IMR-90 (cell line): ENCODE measurements around the gene STEAP3. TPM values are rescaled to one million over a fixed set of nuclear protein-coding genes. Genes with fewer than 3 reads are reported as not detected.

Experiments used
- ATAC-seq: fragments of 200-7000 bp; cut with Tn5 transposase; 2 replicates; pipeline ENCODE4 v1.9.1; 2020; ENCODE audit warnings: low read depth, mild to moderate bottlenecking, moderate library complexity
- BruUV-seq: library from RNA; stranded (reverse); fragments of 400-500 nt; replicated peaks from 2 replicates; lab custom pipeline; 2021; lab: Mats Ljungman, UMichigan
- CTCF ChIA-PET: fragments of 300-600 bp; formaldehyde crosslinking; extraction: SDS; loops from one replicate; lab custom pipeline; 2021; ENCODE audit warnings: antibody characterized with exemption; lab: Yijun Ruan, JAX
- POLR2A ChIA-PET: fragments of 300-600 bp; sonication (Branson Sonifier 250); formaldehyde crosslinking; loops from one replicate; lab custom pipeline; 2022; ENCODE audit warnings: antibody characterized with exemption; ENCODE audit not compliant: unreplicated experiment; lab: Charles Lee
- DNase-seq: peaks from one replicate; pipeline ENCODE4 v3.0.0; 2013
- H2AFZ ChIP-seq: replicated peaks from 2 replicates; pipeline ENCODE3; 2013; ENCODE audit warnings: low read length, mild to moderate bottlenecking; ENCODE audit not compliant: poor library complexity
- H2AK5ac ChIP-seq: 2 replicates; pipeline ENCODE4 v1.6.1; 2013; ENCODE audit warnings: low read depth, low read length, inconsistent platforms
- H2AK9ac ChIP-seq: replicated peaks from 2 replicates; pipeline ENCODE3; 2013; ENCODE audit warnings: mild to moderate bottlenecking, low read depth, low read length, moderate library complexity; ENCODE audit not compliant: poor library complexity
- H2BK120ac ChIP-seq: 2 replicates; pipeline ENCODE4 v1.6.1; 2013; ENCODE audit warnings: low read depth, low read length, inconsistent platforms
- H2BK15ac ChIP-seq: 3 replicates; pipeline ENCODE4 v1.6.1; 2013; ENCODE audit warnings: low read depth, low read length, inconsistent platforms
- H2BK20ac ChIP-seq: 2 replicates; pipeline ENCODE4 v1.6.1; 2013; ENCODE audit warnings: low read depth, mild to moderate bottlenecking, inconsistent platforms, low read length, moderate library complexity
- H2BK5ac ChIP-seq: 2 replicates; pipeline ENCODE4 v1.6.1; 2013; ENCODE audit warnings: mild to moderate bottlenecking, low read depth, low read length, inconsistent platforms; ENCODE audit not compliant: poor library complexity, severe bottlenecking
- H3K14ac ChIP-seq: replicated peaks from 2 replicates; pipeline ENCODE4 v1.6.1; 2013; ENCODE audit warnings: low read depth, low read length, inconsistent platforms
- H3K18ac ChIP-seq: 2 replicates; pipeline ENCODE4 v1.6.1; 2013; ENCODE audit warnings: low read depth, low read length, control low read depth
- H3K23ac ChIP-seq: 2 replicates; pipeline ENCODE4 v1.6.1; 2013; ENCODE audit warnings: low read depth, low read length, inconsistent platforms
- H3K27ac ChIP-seq: 2 replicates; pipeline ENCODE4 v1.5.1; 2013; ENCODE audit warnings: mild to moderate bottlenecking, control low read depth, low read length; ENCODE audit not compliant: insufficient read depth
- H3K27me3 ChIP-seq: 2 replicates; pipeline ENCODE4 v1.6.1; 2013; ENCODE audit warnings: low read length; ENCODE audit not compliant: control insufficient read depth, insufficient read depth
- H3K36me3 ChIP-seq: 2 replicates; pipeline ENCODE4 v1.6.1; 2013; ENCODE audit warnings: low read length, mixed read lengths; ENCODE audit not compliant: control insufficient read depth, insufficient read depth
- H3K4ac ChIP-seq: 2 replicates; pipeline ENCODE4 v1.6.1; 2013; ENCODE audit warnings: low read depth, low read length, inconsistent platforms
- H3K4me1 ChIP-seq: 2 replicates; pipeline ENCODE4 v1.6.1; 2013; ENCODE audit warnings: low read length, mixed read lengths; ENCODE audit not compliant: control insufficient read depth, insufficient read depth
- H3K4me2 ChIP-seq: 2 replicates; pipeline ENCODE4 v1.6.1; 2013; ENCODE audit warnings: low read depth, mild to moderate bottlenecking, control low read depth, low read length, moderate library complexity
- H3K4me3 ChIP-seq: 2 replicates; pipeline ENCODE4 v1.5.1; 2013; ENCODE audit warnings: low read depth, mild to moderate bottlenecking, control low read depth, low read length, moderate library complexity; ENCODE audit not compliant: insufficient read depth
- H3K56ac ChIP-seq: 2 replicates; pipeline ENCODE4 v1.6.1; 2013; ENCODE audit warnings: low read length, inconsistent platforms; ENCODE audit not compliant: insufficient read depth; ENCODE audit errors: extremely low read depth
- H3K79me1 ChIP-seq, 2 experiments: 2 replicates each; pipeline ENCODE4 v1.6.1; 2013; ENCODE audit warnings: low read length in 2 of 2, inconsistent platforms in 1 of 2, low read depth in 1 of 2
- H3K9ac ChIP-seq: 2 replicates; pipeline ENCODE4 v1.6.1; 2013; ENCODE audit warnings: low read depth, low read length, control low read depth
- H3K9me1 ChIP-seq: 2 replicates; pipeline ENCODE4 v1.6.1; 2013; ENCODE audit warnings: low read length, inconsistent platforms; ENCODE audit not compliant: insufficient read depth
- H3K9me3 ChIP-seq: 2 replicates; pipeline ENCODE4 v1.6.1; 2013; ENCODE audit warnings: low read length; ENCODE audit not compliant: control insufficient read depth, insufficient read depth
- H4K20me1 ChIP-seq: 2 replicates; pipeline ENCODE4 v1.6.1; 2013; ENCODE audit warnings: low read length, inconsistent platforms; ENCODE audit not compliant: insufficient read depth
- H4K5ac ChIP-seq: 2 replicates; pipeline ENCODE4 v1.6.1; 2013; ENCODE audit warnings: mild to moderate bottlenecking, low read depth, low read length, control low read depth
- H4K8ac ChIP-seq, 2 experiments: 2 replicates each; pipeline ENCODE4 v1.6.1; 2013; ENCODE audit warnings: low read depth in 2 of 2, low read length in 2 of 2, control low read depth in 1 of 2, inconsistent platforms in 1 of 2
- H4K91ac ChIP-seq: 2 replicates; pipeline ENCODE4 v1.6.1; 2013; ENCODE audit warnings: low read depth, low read length, inconsistent platforms; ENCODE audit not compliant: insufficient read depth
- FOS ChIP-seq: fragments of 150-350 bp; IDR thresholded peaks from 2 replicates; pipeline ENCODE4 v1.6.1; 2016; ENCODE audit warnings: low read depth, low read length
- MAZ ChIP-seq: IDR thresholded peaks from 2 replicates; pipeline ENCODE4 v1.6.1; 2012; ENCODE audit warnings: low read depth, mild to moderate bottlenecking, low read length, improper control_type of control experiment, moderate library complexity, borderline replicate concordance
- POLR2A ChIP-seq: IDR thresholded peaks from 2 replicates; pipeline ENCODE4 v1.6.1; 2012; ENCODE audit warnings: mild to moderate bottlenecking, low read depth, low read length
- RFX5 ChIP-seq: IDR thresholded peaks from 2 replicates; pipeline ENCODE4 v1.8.0; 2012; ENCODE audit warnings: low read depth, mild to moderate bottlenecking, low read length, moderate library complexity
- WGBS, 2 experiments: methylation state at CpG; one replicate each; pipeline versions ENCODE4 v1.1.5 to v1.1.7; 2013; ENCODE audit warnings: missing lambda C conversion rate in 2 of 2; ENCODE audit not compliant: insufficient read length in 1 of 2; ENCODE audit errors: extremely low coverage in 2 of 2; 5-methylcytosine and 5-hydroxymethylcytosine counted together
- dilution Hi-C: fragments of 300-500 bp; cut with HindIII; formaldehyde crosslinking; loops from one replicate; pipeline ENCODE4 v1.14.3; 2018; ENCODE audit warnings: low sequenced_read_pairs; ENCODE audit not compliant: unreplicated experiment
- in situ Hi-C: fragments of 300-500 bp; cut with MboI; formaldehyde crosslinking; loops from 3 replicates; pipeline ENCODE4 v1.14.3; 2019; ENCODE audit warnings: low sequenced_read_pairs, inconsistent platforms, mixed read lengths
- intact Hi-C: fragments of 100-400 bp; cut with micrococcal nuclease; formaldehyde crosslinking; loops from 2 replicates; pipeline ENCODE4 v1.10.0; 2022
- polyA plus RNA-seq, 3 experiments: library from polyadenylated mRNA; depleted of rRNA; stranded (reverse); fragments of >200 nt; gene quantifications; 2 replicates each; pipeline ENCODE4 v1.2.3, GENCODE V29; 2012; ENCODE audit warnings: low replicate concordance in 1 of 3
- total RNA-seq: library from RNA; depleted of rRNA; stranded (reverse); fragments of >200 nt; gene quantifications from 2 replicates; pipeline ENCODE4 v1.2.3, GENCODE V29; 2012

The STEAP3 gene
- total and polyA plus RNA-seq, 2 of the 4 experiments (the other 2 are of a cell fraction): 19.4 to 43.9 TPM

GRCh38 chr2:119227346-119227745, 3.7 kb downstream of the STEAP3 start:
- no peak overlapping the region; the same call in 1 of the 2 replicates for H3K4ac ChIP-seq
- no peak for ATAC-seq
- no peak overlapping the region for H2BK120ac ChIP-seq
- H2AK5ac ChIP-seq: no peak overlapping the region
- no peak overlapping the region for H3K4me3 ChIP-seq
- no peaks in the 10 kb centered on the region for H3K27me3 ChIP-seq
- no peak overlapping the region for H2BK20ac ChIP-seq
- dilution Hi-C loops (no loop called here), intact Hi-C loops (no loop called here), in situ Hi-C loops (loop anchor here (25.0 kb wide), 1 partner anchor 1010 kb away; no protein-coding TSS in a partner anchor)
- no TSS peak for BruUV-seq
- no peak overlapping the region for H3K27ac ChIP-seq
- POLR2A ChIA-PET: no interaction called here
- H3K9me1 ChIP-seq: peaks cover 17% of the 10 kb centered on the region
- no peak overlapping the region for H3K14ac ChIP-seq
- no peaks in the 10 kb centered on the region for H3K36me3 ChIP-seq
- H3K4me2 ChIP-seq: no peak overlapping the region
- 96% methylated on average over 8 of the region's 12 CpGs; no CpG with 5 or more reads in 1 of the 2 experiments for WGBS, 2 experiments
- no peak overlapping the region for H3K18ac ChIP-seq
- no peak overlapping the region for H3K23ac ChIP-seq
- no peak for DNase-seq
- TF ChIP-seq FOS (no peak), POLR2A (no peak), MAZ (no peak), RFX5 (no peak)
- CTCF ChIA-PET: no interaction called here
- no peak overlapping the region for H4K8ac ChIP-seq
- H2BK15ac ChIP-seq: 0 out of 3 replicates have a peak overlapping the region, but pooled peaks have one; percentile 11
- no peak overlapping the region for H2BK5ac ChIP-seq
- H3K9ac ChIP-seq: no peak overlapping the region
- H3K56ac ChIP-seq: no peak overlapping the region
- no peaks in the 10 kb centered on the region for H4K20me1 ChIP-seq
- no peaks in the 10 kb centered on the region for H3K9me3 ChIP-seq
- no peak overlapping the region for H4K91ac ChIP-seq
- H4K5ac ChIP-seq: no peak overlapping the region
- peaks cover 0 to 37% of the 10 kb centered on the region in 2 experiments; a peak in 2 of 4 replicates for H3K79me1 ChIP-seq
- H2AK9ac ChIP-seq: no peak overlapping the region
- H2AFZ ChIP-seq: no peak overlapping the region
- peaks cover 33% of the 10 kb centered on the region for H3K4me1 ChIP-seq
